NCI-H748 treated with DMSO at 0.1 percent for 48 hours (cell line): Measurements from ENCODE around the gene USP48.
"Not testable (repeated sequence)": the region's sequence is repeated elsewhere in the genome, so short reads cannot be mapped to it uniquely, and the experiment has no call there.

Source experiments
- DNase-seq: peaks from one replicate; lab custom pipeline; 2025; lab: John Stamatoyannopoulos, UW

Gene USP48

DNA sequence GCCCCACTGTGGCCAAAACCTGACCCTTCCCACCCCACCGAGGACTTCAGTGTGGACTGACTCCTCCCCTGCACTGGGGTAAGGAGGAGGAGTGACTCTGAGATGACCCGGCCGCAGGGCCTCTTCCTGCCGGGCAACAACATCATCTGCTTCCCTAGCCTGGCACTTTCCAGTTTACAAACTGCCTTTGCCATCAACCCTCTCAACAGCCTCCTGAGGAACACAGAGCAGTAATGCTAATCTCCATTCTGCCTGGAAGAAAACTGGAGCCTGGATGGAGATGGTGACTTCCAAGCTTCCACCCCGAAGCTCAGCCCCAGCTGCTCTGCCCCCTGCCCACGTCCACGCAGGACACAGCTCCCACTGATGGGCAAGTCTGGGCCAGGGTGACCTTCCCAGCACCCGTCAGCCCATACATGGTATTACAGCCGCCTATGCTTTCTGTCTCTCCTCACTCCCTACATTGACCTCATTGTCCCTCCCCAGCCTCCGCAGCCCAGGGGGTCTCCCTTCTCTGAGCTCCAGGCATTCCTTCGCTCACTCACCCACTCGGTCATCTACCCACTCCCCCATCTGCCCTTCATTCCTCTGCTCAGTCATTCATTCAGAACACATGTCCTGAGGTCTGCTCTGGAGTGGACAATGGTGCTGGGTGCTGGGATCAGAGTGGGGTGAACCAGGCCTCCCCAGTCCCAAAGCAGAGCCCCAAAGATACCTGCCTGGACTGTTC, 148.0 kb downstream of the USP48 start:
- no peak for DNase-seq

DNA sequence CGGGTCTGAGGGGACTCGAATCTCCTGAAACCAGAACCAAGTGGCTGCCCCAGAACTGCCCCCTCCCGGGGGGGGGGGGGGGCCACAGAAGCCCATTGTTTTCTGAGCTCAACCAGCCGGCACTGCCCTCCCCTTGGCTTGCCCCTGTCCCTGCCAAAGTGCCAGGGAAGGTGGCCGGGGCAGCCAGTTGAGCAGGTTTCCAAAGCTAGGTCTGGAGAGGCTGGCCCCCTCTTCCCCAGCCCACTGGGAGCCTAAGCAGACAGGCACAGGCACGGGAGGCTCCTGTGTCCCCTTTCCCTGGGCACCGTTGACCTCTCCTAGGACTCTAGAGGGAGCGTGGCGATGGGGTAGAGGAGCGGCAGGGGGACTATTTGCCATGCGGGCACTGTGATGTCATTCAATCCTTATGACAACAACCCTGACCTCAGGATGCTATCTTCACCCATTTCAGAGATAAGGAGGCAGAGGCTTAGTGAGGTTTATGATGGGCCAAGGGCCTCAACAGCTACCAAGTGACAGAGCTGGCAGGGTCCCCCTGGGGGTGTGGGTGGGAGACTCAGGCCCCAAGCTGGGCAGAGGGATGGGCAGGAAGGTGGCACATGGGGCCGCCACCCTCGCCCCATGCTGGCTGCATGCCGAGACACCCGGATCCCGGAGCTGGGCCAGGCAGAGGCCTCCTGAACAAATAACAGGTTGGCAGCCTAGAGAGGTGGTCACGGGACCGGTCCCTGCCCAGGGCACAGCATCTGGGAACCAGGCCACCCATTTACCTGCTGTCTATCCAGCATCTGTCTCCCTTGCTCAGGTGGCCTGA, 148.8 kb downstream of the USP48 start:
- no peak for DNase-seq

DNA sequence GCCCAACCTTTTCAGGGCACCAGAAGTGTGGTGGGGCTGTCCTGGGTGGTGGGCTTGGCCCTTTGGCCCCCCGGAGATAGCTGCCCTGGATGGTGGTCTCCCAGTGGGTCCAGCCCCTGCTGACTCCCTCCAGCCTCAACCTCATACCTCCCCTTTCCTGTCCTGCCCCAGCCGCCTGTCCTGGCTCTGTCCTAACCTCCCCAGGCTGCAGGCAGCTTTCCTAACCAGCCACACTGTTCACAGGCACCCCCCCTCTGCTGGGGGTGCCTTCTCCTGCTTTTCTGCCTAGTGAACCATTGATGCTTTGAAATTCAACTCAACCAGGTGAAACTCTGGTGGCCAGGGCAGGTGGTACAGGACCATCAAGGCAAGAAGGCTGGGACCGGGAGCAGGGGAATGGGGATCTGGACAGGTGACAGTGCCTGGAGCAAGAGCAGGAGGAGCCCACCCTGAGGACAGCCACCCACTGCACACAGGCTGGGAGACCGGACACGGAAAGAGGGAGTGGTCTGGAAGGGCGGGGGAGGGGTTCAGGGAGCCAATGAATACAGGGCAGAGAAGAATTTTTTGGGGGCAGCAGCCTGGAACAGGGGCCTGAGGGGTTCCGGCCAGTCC, 149.7 kb downstream of the USP48 start:
- DNase-seq, result no peak

DNA sequence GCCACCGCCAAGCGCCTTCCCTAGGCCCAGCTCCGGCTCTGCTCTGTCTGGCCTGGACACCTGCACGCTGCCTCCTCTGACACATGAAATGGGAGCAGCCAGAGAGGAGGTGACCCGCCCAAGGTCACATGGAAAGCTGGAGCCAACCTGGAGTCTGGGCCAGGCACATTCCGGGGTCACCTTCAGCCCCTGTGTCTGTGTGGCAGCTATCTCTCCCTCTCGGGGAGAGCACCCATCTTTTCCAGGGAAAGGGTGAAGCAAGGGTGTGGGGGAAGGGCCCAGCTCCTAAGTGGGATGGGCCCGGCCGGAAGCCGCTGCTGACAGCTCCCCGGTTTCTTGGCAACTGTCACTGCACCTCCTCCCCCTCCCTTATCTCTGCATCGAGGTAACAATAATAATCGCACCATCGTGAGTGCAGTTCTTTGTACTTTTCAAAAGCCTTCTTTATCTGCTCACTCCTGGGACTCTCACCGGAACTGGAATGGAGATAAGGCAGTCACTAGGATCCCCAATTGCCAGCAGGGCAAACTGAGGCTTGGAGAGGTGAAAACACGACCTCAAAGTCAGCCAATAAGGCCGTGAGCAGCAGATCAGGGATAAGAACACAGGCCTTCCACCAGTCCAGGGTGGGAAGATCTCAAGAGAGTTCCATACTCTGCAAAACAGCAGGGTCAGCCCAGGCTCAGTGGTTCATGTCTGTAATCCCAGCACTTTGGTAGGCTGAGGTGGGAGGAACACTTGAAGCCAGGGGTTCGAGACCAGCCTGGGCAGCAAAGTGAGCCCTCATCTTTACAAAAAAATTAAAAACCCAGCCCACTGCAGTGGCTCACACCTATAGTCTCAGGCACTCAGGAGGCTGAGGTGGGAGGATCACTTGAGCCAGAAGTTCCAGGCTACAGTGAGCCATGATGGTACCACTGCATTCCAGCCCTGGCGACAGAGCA, 150.7 kb downstream of the USP48 start:
- no peak for DNase-seq

DNA sequence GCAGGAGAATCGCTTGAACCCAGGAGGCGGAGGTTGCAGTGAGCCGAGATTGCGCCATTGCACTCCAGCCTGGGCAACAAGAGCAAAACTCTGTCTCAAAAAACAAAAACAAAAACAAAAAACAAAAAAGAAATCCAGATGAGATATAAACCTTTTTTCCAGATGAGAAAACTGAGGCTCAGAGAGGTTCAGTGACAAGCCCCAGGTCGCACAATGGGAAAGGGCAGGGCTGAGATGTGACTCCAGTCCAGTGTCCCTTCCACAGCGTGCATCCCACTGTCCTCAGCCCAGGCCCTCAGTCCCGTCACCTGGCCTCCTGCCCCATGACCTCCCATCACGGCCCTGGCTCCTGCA, 151.4 kb downstream of the USP48 start:
- DNase-seq, result not testable (repeated sequence)

DNA sequence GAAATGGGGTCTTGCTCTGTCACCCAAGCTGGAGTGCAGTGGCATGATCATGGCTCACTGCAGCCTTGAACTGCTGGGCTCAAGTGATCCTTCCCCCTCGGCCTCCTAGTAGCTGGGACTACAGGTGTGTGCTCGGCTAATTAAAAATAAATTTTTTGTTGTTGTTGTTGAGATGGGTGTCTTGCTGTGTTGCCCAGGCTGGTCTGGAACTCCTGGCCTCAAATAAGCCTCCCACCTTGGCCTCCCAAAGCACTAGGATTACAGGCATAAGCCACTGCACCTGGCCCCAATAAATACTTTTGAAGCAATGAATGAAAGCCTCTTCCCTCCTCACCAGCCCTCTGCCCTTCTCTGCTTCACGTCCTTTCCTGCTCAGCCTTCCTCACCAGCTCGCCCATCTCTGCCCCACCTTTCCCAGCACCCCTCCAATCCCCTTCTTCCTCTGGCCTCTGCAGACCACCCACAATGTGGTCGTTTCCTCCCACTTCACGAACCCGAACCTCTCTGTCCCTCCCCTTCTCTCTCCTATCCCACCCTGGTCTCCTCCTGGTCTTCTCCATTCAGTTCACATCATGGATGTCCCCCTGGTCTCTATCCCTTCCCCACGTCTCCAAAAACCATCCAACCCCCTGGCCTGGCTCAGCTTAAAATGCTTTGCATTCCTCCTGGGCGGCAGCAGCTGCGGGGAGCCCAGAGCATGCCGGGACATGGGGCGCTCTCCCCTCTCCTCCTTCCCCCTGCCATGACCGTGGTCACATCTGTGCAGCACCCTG, 152.2 kb downstream of the USP48 start:
- DNase-seq, result no peak

DNA sequence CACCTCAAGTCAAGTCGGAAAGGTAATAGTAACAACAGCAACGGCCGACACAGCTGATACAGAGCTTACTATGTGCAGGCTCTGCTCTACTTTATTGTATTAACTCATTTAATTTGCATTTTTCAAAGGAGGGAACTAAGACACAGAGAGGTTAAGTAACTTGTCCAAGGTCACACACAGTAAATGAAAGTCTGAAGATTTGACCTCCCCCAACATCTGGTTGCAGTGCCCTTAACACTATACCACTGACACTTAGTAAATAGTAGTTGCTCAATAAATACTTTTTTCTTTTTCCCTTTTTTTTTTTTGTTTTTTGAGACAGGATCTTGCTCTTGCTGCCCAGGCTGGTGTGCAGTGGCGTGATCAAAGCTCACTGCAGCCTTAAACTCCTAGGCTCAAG, 153.0 kb downstream of the USP48 start:
- DNase-seq, result no peak

DNA sequence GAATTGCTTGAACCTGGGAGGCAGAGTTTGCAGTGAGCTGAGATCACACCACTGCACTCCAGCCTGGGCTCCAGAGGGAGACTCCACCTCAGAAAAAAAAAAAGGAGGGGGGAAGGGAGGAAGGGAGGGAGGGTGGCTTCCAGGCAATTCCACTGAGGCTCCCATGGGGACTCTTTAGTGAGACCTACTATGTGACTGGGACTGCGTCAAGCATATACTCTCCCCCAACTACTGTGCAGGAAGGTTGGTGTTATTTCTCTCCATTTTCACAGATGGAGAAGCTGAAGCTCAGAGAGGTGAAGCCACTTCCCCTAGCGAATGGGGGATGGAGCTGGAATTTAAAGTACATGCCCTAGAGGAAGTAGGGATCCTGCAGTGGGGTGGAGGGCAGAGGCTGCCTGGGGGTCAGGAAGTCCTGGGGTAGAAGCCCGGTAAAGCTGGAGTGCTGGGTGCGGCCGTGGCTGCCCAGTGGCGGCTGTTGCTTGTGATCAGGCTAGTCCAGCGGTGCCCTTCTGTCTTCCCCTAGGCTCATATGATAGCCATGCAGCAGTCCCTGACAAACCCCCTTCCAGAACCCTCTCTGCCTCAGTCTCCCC, 154.1 kb downstream of the USP48 start:
- no peak for DNase-seq
